NCI-H345 treated with DMSO at 0.1 percent for 48 hours (cell line): ENCODE results near the gene NAV3.

Source experiments
- DNase-seq: peaks from one replicate; lab custom pipeline; 2025; ENCODE audit not compliant: unreplicated experiment; lab: John Stamatoyannopoulos, UW

Gene NAV3

DNA sequence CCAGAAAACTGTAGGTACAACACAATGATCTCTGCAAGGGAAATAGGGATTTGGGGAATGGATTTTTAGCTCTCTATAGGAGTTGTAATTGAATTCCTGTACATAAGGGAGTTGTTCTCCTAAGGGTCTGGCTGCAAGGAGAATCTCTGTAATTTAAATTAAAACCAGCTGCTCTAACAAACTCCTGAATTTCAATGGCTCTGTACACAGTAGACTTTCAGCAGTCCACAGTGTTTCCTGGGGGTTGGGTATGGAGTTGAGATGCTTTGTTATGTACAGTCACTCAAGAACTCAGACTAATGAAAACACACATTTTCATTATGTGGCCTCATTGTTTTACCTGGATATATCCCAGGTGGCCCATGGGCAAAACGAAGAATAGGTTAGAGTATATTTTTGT lies 93.2 kb downstream of the NAV3 start:
- no peak for DNase-seq

DNA sequence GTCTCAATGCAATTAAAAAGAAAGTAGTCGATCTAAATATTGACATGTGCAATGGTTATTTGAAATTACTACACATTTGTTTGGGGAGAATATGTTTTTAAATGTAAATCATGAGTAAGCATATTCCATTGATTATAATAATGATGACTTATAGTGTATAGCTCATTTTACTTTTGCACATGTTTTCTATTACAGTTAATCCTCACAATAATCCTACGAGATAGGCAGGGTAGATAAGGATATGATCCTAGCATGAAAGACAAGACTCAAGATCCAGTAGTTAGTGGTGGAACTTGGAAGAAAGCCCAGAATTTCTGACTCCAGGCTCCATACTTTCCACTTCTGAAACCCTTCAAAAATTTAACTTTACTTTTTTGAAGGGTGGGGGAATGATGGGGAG lies 94.0 kb downstream of the NAV3 start:
- no peak for DNase-seq

DNA sequence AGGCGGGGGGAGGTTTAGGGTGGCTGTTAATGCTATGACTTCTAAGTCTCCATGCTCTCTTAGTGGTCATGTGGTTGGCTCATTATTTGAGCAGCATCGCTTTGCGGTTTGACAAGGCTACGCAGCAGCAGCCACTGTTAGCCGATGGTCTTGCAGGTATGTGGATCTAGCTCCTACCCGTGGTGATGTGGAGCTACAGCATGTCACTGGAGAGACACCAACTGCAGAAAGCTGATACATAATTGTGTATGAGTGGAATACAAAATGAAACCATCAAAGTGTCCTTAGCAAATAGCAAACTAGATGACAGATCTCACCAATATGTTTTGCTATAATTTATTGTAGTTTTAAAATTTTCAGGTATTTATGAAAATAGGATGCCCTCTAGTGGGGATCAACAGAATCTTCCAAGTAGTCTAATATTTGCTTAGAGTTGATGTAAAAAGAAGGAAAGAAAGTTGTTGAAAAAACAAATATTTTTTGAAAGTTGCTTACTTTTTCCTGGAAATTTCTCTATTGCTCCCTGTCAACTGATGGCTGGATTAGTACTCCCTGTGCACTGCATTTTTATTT lies 94.9 kb downstream of the NAV3 start:
- DNase-seq: peak; percentile 84

- DNase-seq: no peak
Observed at GRCh38 chr12:77928078-77928477, 97.4 kb downstream of the NAV3 start.

DNA sequence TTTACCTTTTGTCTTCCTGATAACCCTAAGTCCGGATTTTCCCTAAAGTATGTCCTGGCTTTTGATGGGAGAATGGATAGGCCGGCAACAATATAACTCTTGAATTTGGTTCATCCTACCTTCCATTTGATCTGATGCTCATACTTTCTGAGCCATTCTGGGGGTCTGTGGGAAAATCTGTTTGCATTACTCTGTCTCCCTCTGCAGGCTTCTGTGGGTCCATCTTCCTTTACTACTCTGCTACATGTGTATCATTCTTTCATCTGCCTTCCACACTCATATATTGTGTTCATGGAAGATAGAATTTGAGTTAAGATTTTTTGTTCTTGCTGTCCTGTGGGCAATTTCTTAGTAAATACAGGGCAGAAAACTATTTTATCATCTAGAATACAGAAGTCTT lies 101.5 kb downstream of the NAV3 start:
- no peak for DNase-seq

- no peak for DNase-seq
Observed at GRCh38 chr12:77938301-77938700, 107.6 kb downstream of the NAV3 start.

DNA sequence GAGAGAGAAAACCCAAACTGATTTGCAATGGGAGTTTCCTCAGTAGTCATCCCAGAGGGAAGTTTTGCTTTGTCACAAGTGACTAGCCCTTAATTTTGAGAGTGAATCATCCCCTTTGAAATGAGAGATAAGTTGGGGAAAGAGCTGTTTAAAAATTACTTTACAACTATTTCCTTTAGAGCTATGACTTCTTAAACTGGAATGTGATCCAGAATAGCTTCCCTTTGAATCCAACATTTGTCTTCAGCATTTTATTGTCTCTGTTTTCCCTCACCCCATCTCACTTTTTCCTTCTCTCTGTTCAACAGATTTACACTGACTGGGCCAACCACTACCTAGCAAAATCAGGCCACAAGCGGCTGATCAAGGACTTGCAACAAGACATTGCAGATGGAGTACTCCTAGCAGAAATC lies 109.3 kb downstream of the NAV3 start:
- DNase-seq: no peak

DNA sequence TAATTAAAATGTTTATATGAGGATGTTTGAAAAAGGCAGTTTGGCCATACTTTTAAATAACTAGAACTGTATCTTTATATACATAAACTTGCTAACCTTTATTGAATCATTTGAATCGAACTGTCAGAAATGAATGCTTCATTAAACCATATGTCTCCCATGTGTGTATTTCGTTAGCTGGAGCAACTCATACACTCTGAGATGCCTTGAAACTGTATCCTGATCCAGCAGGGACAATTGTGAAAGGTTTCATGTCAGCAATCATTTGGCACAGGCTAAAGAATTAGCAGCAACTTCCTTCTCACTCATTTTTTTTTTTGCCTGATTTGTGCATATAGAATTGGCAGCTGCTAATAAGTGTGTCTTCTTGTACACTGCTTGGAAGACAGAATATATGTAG lies 109.9 kb downstream of the NAV3 start:
- no peak for DNase-seq

- no peak for DNase-seq
Observed at GRCh38 chr12:77941401-77941800, 110.7 kb downstream of the NAV3 start.

DNA sequence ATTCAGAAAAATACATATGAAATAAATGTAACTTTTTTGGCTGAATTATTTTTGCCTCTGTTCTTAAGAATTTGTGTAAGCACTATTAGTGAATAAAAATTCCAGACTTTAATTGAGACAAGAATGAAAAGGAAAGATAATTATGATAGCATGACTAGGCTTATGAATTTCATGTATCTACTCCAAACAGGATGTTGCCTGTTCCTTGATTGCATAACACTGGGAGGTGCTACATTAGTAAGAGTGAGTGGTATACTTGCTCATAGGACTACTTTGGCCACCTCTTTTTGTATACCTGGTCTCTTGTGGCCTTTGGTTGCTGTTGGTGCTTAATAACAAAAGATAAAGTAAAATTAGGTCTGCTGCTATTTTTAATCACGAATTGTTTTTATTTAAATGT lies 112.8 kb downstream of the NAV3 start:
- DNase-seq: no peak

- DNase-seq: no peak
Observed at GRCh38 chr12:77946541-77947061, 115.9 kb downstream of the NAV3 start.

DNA sequence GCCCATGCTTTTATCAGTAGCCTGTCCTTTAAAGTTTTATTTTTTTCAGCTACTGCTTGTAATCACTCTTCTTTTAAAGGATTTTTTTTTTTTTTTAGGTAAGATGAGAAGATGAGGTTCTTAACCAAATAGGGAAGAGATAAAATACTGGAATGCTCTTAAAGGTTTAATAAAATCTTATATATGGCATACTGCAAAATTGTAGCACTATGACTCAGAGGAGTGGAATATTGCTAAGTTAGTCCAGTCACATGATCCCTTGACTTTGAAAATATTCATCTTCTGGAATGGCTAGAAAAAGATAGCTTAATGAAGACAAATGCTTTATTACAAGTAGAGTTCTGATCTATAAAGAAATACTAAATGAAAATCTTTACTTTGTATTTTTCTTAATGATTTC lies 116.6 kb downstream of the NAV3 start:
- DNase-seq: no peak

DNA sequence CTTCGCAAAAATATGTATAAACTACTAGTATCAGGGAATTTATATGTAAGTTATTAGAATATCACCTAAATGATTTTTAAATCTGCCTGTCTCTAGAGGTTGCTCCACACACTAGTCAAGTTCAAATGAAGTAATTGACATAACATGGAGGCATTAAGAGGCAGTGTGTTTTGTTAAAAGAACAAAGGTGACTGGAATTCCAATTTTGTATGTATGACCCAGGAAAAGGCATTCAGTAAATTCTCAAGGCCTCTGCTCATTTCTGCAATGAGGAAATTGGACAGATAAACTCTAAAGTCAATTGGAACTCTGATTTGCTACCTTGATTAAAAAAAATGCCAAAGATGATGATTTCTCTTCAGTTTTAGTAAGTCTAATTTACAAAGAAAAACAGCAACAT lies 117.1 kb downstream of the NAV3 start:
- no peak for DNase-seq

- no peak for DNase-seq
Observed at GRCh38 chr12:77949943-77950342, 119.2 kb downstream of the NAV3 start.

DNA sequence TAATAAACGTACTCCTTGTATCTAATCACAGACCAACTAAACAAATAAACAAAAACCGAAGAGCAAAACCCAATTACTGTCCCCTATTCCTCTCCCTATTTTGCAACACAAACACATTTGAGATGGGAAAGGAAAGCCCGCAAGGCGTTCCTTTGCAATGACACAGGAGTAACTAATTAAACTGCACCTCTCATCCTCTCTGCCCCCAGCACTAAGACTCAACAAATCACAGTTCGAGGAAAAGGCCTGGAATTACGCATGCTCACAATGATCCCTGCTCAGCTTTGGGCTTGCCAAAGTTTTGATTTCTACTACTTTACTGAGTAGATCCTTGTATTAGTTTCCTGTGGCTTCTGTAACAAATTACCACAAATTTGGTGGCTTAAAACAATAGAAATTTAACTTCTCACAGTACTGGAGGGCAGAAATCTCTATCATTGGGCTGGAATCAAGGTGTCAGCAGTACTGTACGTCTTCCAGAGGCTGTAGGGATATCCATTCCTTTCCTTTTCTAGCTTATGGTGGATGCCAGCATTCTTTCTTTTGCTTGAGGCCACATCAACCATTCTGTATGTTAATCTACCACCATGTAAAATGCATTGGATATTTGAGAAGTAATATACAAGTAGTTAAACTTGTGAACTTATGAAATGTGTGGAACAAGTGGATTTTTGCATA lies 123.0 kb downstream of the NAV3 start:
- DNase-seq: no peak

DNA sequence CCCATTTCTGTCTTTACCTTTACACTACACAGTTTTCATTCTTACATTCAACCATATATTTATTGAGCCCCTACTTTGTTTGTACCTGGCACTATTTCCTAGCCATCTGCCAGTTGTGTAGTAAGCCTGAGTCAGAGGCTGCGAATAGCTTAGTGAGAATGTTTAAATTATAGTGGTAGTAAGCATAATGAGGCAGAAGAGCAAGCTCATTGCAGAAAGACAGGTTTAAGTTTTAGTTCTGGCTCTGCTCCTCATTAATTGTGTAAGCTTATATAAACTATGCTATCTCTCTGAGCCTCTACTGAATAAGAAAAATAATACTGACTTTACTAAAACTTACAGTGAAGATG lies 123.5 kb downstream of the NAV3 start:
- no peak for DNase-seq

DNA sequence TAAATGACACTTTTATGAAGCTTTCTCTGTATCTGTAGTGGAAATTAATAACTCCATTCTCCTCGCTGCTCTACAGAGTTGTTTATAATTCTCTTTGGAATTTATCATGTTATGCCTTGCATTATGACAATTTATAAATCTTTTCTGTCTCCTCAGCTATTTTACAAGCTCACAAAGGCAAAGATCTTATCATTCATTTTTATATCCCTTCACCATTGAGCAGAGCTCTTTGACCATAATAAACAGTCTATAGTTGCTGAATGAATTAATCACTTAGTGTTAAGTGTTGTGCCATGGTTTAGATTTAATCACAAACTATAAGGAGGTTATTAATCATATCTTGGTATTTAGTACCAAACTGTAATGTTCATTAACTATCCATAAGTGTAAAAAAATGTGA lies 126.4 kb downstream of the NAV3 start:
- DNase-seq: no peak

DNA sequence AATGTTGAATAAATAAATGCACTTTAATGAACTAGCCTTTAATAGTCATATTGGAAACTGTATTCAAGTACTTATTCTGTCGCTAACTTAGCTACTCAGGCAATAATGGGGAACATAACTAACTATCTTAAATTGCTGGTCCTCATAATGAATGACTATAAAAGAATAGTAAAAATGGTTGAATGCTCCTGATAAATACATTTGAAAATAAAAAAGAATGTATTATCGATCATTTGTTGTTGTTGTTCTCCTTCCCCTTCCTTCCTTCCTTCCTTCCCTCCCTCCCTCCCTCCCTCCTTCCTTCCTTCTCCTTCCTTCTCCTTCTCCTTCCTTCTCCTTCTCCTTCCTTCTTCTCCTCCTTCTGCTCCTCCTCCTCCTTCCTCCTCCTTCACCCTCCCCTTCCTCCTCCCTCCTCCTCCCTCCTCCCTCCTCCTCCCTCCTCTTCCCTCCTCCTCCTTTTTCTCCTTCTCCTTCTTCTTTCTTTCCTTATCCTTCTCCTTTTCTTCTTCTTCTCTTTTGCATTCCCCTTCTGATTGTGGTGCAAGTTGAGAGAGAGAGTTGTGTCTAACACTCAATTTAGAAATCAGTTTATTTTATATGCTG lies 133.0 kb downstream of the NAV3 start:
- DNase-seq: no peak

- no peak for DNase-seq
Observed at GRCh38 chr12:77965790-77966189, 135.1 kb downstream of the NAV3 start.

DNA sequence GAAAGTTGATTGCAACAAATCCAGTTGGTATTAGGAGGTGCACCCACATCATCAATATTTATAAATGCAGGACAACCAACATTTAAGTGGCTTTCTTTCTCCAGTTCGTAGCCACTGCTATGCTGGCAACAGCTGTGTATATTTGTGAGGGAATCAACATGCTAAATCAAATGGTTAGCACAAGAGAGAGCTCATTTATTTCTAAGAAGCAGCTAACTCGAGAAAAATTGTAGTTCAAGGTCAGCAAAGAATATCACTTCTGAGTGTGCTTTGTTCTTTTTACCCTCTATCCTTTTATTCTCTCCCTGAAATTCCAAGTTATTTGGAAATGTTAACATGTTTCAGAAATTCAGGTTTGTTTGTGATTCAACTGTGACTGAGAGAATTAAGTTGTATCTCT lies 137.3 kb downstream of the NAV3 start:
- no peak for DNase-seq

DNA sequence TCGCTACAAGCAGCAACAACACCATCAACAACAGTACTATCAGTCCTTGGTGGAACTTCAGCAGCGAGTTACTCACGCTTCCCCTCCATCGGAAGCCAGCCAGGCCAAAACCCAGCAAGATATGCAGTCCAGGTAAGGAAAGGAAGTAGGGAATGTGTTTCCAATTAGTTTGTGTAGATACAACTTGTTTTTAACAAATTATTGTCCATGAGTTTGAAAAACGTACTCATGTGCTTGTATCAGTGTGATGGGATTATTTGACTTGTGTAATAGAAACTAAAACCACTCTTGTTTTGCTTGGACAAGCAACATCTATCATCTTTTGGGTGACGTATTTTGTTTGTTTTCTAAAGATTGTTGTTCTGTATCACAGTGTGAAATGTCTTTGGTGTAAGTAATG lies 137.9 kb downstream of the NAV3 start:
- DNase-seq: no peak

DNA sequence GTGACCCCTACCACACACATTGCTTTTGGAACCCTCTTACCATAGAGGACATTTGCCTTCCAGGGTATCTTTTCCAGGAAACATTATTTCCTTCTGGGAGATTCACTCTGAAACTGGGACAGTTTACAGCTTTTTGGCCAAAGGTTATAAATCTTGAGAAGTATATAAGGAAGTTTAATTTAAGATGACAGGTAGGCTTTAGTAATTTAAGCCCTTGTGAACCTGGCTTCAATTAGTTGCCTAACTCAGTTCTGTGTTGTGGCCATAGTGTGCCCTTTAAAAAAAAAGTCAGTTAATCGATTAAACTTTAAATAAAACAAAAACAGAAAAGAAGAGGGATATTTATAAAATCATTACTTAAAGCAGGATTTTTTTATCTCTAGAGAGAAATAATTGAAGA lies 142.9 kb downstream of the NAV3 start:
- DNase-seq: no peak

DNA sequence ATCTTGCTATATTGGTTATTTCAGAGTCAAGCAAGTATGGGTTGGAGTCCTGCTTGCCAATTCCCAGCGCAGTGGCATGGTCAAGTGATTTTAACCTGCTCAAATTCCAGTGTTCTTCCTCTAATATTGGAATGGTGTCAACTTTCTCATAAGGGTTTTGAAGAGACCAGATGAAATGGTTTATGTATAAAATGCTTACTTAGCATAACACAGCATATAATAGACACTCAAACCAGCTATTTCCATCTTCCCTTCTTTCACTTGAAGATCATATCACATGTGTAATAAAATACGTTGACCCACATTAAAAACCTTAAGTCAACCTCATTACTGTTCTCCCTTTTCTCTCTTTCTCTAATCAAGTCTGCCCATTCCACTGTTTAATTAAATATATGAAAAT lies 144.0 kb downstream of the NAV3 start:
- DNase-seq: no peak
